Stimulated activated effector memory CD8-positive, alpha-beta T cell treated with anti-CD3 and anti-CD28 coated beads, Interleukin-12 subunit alpha, Interleukin-12 subunit beta, amount 100 ng/mL, for 72 hours (primary cell): Measurements from ENCODE around the gene RPL35A.
"Not testable (repeated sequence)": the region's sequence is repeated elsewhere in the genome, so short reads cannot be mapped to it uniquely, and the experiment has no call there.

Experiments used
- ATAC-seq: fragments of 150-1000 bp; cut with Tn5 transposase; 2 replicates; pipeline ENCODE4 v1.10.0; 2021
- DNase-seq, 2 donors: peaks; one replicate each; pipeline ENCODE4 v3.0.0; 2021 to 2022; ENCODE audit warnings: low spot score in 2 of 2
- H3K27ac Mint-ChIP-seq: one replicate; pipeline ENCODE4 v1.8.0; 2022; ENCODE audit warnings: mild to moderate bottlenecking, mixed read lengths
- H3K36me3 Mint-ChIP-seq: one replicate; pipeline ENCODE4 v1.8.0; 2022; ENCODE audit warnings: mild to moderate bottlenecking, mixed read lengths
- H3K4me1 Mint-ChIP-seq: one replicate; pipeline ENCODE4 v1.8.0; 2022; ENCODE audit warnings: mixed read lengths
- H3K4me3 Mint-ChIP-seq: one replicate; pipeline ENCODE4 v1.8.0; 2022; ENCODE audit warnings: mild to moderate bottlenecking, mixed read lengths
- H3K9me3 Mint-ChIP-seq: one replicate; pipeline ENCODE4 v1.8.0; 2022; ENCODE audit warnings: mixed read lengths

The RPL35A gene

GRCh38 chr3:197949778-197950676 lies at the start of gene RPL35A:
Gene RPL35A (plus strand): TSS chr3:197950190. CDS start chr3:197950968, 778 bp downstream.
- Mint-ChIP-seq H3K4me3 (peak within 1 kb of the TSS; percentile 86), H3K9me3 (no peaks in the 10 kb centered on the region), H3K36me3 (peaks cover 59% of the 10 kb centered on the region), H3K4me1 (peaks cover 45% of the 10 kb centered on the region), H3K27ac (peak within 1 kb of the TSS; percentile 99)
- peak; percentile 84 to 93 for DNase-seq
- peak; percentile 92 for ATAC-seq

DNA sequence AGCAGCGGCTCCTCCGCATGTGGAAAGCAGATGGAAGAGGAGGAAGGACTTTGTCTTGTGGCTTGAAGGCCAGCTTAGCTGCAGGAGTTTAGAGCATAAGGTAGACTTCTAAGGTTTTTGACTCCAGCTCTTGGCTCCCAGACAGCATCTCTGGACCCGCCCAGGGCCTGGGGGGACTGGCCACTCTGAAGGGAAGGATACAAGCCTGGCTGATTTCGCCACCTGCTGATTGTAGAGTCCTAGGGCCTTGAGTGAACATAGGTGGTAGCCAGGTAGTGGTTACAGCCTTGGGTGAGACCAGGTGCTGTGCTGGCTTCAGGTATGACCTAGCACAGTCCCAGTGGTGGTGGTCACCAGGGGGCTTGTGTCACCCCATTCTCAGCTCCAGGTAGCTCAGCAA lies 48.4 kb upstream of the RPL35A start:
- H3K9me3 Mint-ChIP-seq, result no peaks in the 10 kb centered on the region
- H3K4me3 Mint-ChIP-seq, result no peak overlapping the region
- peaks cover 81% of the 10 kb centered on the region for H3K36me3 Mint-ChIP-seq
- peaks cover 28% of the 10 kb centered on the region for H3K4me1 Mint-ChIP-seq
- H3K27ac Mint-ChIP-seq, result no peak overlapping the region
- no peak for ATAC-seq
- DNase-seq, result no peak

DNA sequence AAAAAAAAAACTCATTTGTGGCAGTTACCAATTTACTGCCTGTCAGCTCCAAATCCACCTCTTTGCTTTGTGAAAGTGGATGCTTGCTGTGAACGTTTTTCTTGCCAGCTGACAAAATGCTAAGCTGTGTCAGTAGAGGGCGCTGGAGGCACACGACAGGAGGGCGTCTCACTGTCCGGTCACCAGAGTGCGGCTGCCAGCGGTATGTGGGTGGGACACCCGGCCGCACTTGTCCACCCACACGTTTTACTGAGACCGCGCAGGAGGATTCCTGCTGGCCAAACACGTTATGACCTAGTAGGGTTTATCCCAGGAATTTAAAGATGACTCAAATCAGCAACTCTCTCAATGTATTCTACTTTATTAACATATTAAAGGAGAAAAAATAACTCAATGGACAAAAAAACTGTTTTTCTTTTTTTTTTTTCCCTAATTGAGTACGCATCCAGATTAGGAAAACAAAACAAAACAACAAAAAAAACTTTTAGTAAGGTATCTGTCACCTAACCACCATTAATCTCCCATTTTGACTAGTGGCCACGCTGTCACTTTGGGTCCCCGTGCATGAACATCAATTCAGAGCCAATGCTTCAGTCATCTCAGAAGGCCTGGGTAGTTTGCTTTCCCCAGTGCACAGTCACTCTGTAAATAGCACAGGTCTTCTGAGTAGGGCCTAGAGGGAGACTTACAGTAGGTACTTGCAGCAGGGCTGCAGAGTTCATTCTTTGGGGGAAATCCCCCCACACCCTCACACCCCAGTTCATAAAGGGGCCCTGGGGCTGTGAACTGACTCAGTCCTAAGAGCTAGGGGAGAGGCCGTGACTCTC lies 43.8 kb upstream of the RPL35A start:
- Mint-ChIP-seq H3K9me3 (no peaks in the 10 kb centered on the region), H3K4me3 (peak overlapping the region; percentile 79), H3K4me1 (peaks cover 43% of the 10 kb centered on the region), H3K27ac (peak overlapping the region; percentile 97), H3K36me3 (peaks cover 83% of the 10 kb centered on the region)
- ATAC-seq (peak; percentile 99), DNase-seq (peak; percentile 85 to 94)

DNA sequence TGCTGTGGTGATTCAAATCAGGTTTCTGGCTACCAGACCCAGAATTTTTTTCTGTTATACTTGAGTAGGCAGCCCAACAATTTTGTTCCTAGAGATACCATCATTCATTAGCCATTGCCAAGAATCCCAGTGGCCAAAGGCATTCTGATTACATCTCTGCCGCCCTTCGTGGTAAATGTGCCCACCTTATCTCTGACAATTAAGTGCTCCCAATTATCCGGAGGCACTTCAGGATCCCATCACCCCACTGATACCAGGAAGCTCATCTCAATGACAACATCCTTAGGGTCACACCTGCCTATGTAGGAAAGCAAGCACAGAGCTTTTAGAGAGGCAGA lies 43.2 kb upstream of the RPL35A start:
- no peaks in the 10 kb centered on the region for H3K9me3 Mint-ChIP-seq
- ATAC-seq, result no peak
- H3K36me3 Mint-ChIP-seq, result peaks cover 82% of the 10 kb centered on the region
- H3K27ac Mint-ChIP-seq, result peak overlapping the region; percentile 97
- peaks cover 43% of the 10 kb centered on the region for H3K4me1 Mint-ChIP-seq
- no peak for DNase-seq
- peak overlapping the region; percentile 79 for H3K4me3 Mint-ChIP-seq

DNA sequence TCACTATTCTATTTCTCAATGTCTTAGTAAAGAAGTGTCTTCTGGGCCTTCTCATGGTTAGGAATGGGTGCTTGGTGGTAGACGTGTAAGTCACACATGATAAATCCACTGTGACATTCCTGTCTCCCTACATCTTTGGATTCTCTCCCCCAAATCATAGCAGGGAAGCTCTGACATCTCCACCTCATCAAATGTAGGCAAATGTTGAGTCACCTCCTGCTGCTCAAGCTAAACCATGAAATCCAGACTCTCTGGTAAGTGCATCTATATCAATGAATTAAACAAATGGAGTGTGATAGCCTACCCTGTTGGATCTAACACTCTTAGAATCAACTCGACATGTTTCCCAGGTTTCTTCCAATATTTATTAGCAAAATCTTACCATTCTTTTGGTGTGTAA lies 42.8 kb upstream of the RPL35A start:
- Mint-ChIP-seq H3K36me3 (peaks cover 78% of the 10 kb centered on the region), H3K4me3 (peak overlapping the region; percentile 79), H3K4me1 (peaks cover 39% of the 10 kb centered on the region), H3K27ac (peak overlapping the region; percentile 97), H3K9me3 (no peaks in the 10 kb centered on the region)
- DNase-seq, result no peak
- ATAC-seq, result no peak

DNA sequence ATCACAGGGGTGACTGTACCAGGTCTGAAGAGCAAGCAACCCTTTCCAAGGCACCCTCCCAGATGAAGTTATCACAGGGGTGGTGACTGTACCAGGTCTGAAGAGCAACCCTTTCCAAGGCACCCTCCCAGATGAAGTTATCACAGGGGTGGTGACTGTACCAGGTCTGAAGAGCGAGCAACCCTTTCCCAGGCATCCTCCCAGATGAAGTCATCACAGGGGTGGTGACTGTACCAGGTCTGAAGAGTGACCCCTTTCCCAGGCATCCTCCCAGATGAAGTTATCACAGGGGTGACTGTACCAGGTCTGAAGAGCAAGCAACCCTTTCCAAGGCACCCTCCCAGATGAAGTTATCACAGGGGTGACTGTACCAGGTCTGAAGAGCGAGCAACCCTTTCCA lies 41.4 kb upstream of the RPL35A start:
- H3K27ac Mint-ChIP-seq, result peak overlapping the region; percentile 26
- H3K36me3 Mint-ChIP-seq, result peaks cover 71% of the 10 kb centered on the region

GRCh38 chr3:197908957-197909701 lies 40.9 kb upstream of the RPL35A start:
- Mint-ChIP-seq H3K4me1 (peaks cover 51% of the 10 kb centered on the region), H3K9me3 (no peaks in the 10 kb centered on the region), H3K27ac (peak overlapping the region; percentile 26), H3K4me3 (peak overlapping the region; percentile 79), H3K36me3 (peaks cover 69% of the 10 kb centered on the region)
- DNase-seq (no peak), ATAC-seq (no peak)

More for the DNA sequence above, 41.4 kb upstream of the RPL35A start:
- H3K4me1 Mint-ChIP-seq, result peaks cover 47% of the 10 kb centered on the region
- ATAC-seq, H3K9me3 Mint-ChIP-seq, DNase-seq: not testable (repeated sequence)
- H3K4me3 Mint-ChIP-seq, result peak overlapping the region; percentile 79

DNA sequence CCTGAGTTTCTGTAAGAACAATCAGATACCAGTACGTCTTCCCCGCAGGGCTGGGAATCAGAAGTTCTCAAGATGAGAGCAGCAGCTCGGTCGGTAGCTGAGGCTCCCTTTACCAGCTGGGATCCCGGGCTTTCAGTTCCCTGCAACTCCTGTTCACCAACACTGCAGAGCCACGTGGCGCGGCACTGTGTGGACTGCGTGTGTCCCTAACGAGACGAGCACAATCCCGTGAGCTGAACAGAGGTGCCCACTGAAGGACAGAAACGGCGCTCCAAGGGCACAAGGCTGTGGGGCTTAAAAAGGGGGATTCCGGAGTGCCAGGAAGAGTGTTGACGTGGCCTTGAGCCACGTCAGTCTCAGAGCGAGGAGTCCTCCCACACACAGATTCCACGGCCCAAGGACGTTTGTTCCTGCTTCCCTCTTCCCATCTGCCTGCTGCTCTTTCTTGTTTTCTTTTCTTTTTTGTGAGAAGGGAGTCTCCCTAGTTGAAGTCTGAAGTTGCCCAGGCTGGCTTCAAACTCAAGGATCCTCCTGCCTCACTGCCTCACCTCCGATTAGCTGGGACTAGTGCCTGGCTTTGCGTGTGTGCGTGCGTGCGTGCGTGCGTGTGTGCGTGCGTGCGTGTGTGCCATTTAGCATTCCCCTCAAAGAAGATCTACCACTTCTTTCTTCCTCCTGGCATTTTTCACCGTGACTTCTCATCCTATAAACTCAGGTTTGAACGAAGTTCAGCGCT lies 37.1 kb upstream of the RPL35A start:
- peak overlapping the region; percentile 87 for H3K27ac Mint-ChIP-seq
- peaks cover 33% of the 10 kb centered on the region for H3K4me1 Mint-ChIP-seq
- H3K4me3 Mint-ChIP-seq, result peak overlapping the region; percentile 79
- peaks cover 2% of the 10 kb centered on the region for H3K9me3 Mint-ChIP-seq
- ATAC-seq, result peak; percentile 83
- peak in 1 of 2 donors; percentile 73 for DNase-seq
- peaks cover 31% of the 10 kb centered on the region for H3K36me3 Mint-ChIP-seq

- peaks cover 30% of the 10 kb centered on the region for H3K36me3 Mint-ChIP-seq
- peaks cover 27% of the 10 kb centered on the region for H3K4me1 Mint-ChIP-seq
- peak overlapping the region; percentile 79 for H3K4me3 Mint-ChIP-seq
- no peak for DNase-seq
- peak overlapping the region; percentile 87 for H3K27ac Mint-ChIP-seq
- peak; percentile 70 for ATAC-seq
- peaks cover 2% of the 10 kb centered on the region for H3K9me3 Mint-ChIP-seq
These were observed 36.2 kb upstream of the RPL35A start for GRCh38 chr3:197913641-197914380.

- DNase-seq (peak in 1 of 2 donors; percentile 62), ATAC-seq (peak; percentile 47)
- H3K9me3 Mint-ChIP-seq, H3K4me1 Mint-ChIP-seq, H3K4me3 Mint-ChIP-seq: not testable (repeated sequence)
- peak overlapping the region; percentile 73 for H3K27ac Mint-ChIP-seq
- peaks cover 14% of the 10 kb centered on the region for H3K36me3 Mint-ChIP-seq
These were observed 28.3 kb upstream of the RPL35A start for GRCh38 chr3:197921429-197922275.

GRCh38 chr3:197926418-197926817 lies 23.6 kb upstream of the RPL35A start:
- Mint-ChIP-seq H3K4me3 (no peak overlapping the region), H3K9me3 (no peaks in the 10 kb centered on the region), H3K27ac (no peak overlapping the region), H3K36me3 (peaks cover 24% of the 10 kb centered on the region), H3K4me1 (peaks cover 6% of the 10 kb centered on the region)
- DNase-seq (no peak), ATAC-seq (no peak)

- H3K36me3 Mint-ChIP-seq, result peaks cover 18% of the 10 kb centered on the region
- H3K27ac Mint-ChIP-seq, result not testable (repeated sequence)
These were observed 22.4 kb upstream of the RPL35A start for GRCh38 chr3:197927578-197927977.

GRCh38 chr3:197936819-197937384 lies 13.1 kb upstream of the RPL35A start:
- no peak for ATAC-seq
- H3K27ac Mint-ChIP-seq, result no peak overlapping the region
- H3K9me3 Mint-ChIP-seq, result no peaks in the 10 kb centered on the region
- peaks cover 5% of the 10 kb centered on the region for H3K36me3 Mint-ChIP-seq
- peaks cover 16% of the 10 kb centered on the region for H3K4me1 Mint-ChIP-seq
- no peak overlapping the region for H3K4me3 Mint-ChIP-seq
- no peak for DNase-seq

More at GRCh38 chr3:197927578-197927977, 22.4 kb upstream of the RPL35A start:
- not testable (repeated sequence) for DNase-seq, H3K4me1 Mint-ChIP-seq, H3K9me3 Mint-ChIP-seq, H3K4me3 Mint-ChIP-seq, ATAC-seq
